Natural killer cell (primary cell): ENCODE results near the gene UBE2QL1. TPM values are rescaled to one million over a fixed set of nuclear protein-coding genes. Genes with fewer than 3 reads are reported as not detected.

ENCODE experiments used
- ATAC-seq, 3 donors: fragments of 150-1000 bp in 2 of 3; fragments of 200-7000 bp in 1 of 3; cut with Tn5 transposase; 1 replicate in 1 of 3; 2 replicates in 2 of 3; pipeline ENCODE4 v1.10.0; 2021; ENCODE audit warnings: mild to moderate bottlenecking in 2 of 3, moderate library complexity in 2 of 3
- DNase-seq, 2 donors: peaks; one replicate each; pipeline versions ENCODE4 v3.0.0 to v3.0.0-alpha.2; 2013 to 2021; ENCODE audit warnings: mixed read lengths in 1 of 2
- H3K27ac ChIP-seq: one replicate; pipeline ENCODE4 v1.5.1; 2013; ENCODE audit warnings: mild to moderate bottlenecking, low read length
- H3K27me3 ChIP-seq: one replicate; pipeline ENCODE4 v1.6.1; 2013; ENCODE audit warnings: low read length; ENCODE audit not compliant: control insufficient read depth, insufficient read depth
- H3K36me3 ChIP-seq: one replicate; pipeline ENCODE4 v1.6.1; 2013; ENCODE audit warnings: low read length; ENCODE audit not compliant: control insufficient read depth, insufficient read depth
- H3K4me1 ChIP-seq: one replicate; pipeline ENCODE4 v1.6.1; 2013; ENCODE audit warnings: low read length; ENCODE audit not compliant: control insufficient read depth, insufficient read depth
- H3K4me3 ChIP-seq: one replicate; pipeline ENCODE4 v1.5.1; 2013; ENCODE audit warnings: low read length
- H3K9me3 ChIP-seq: one replicate; pipeline ENCODE4 v1.6.1; 2013; ENCODE audit warnings: low read length; ENCODE audit not compliant: control insufficient read depth, insufficient read depth
- H3K27ac Mint-ChIP-seq, 2 donors: one replicate each; pipeline ENCODE4 v1.8.0; 2022; ENCODE audit warnings: mild to moderate bottlenecking in 2 of 2, mixed read lengths in 2 of 2, moderate library complexity in 1 of 2
- H3K27me3 Mint-ChIP-seq, 2 donors: one replicate each; pipeline ENCODE4 v1.8.0; 2022; ENCODE audit warnings: low read depth in 2 of 2, mixed read lengths in 2 of 2
- H3K36me3 Mint-ChIP-seq: one replicate; pipeline ENCODE4 v1.8.0; 2022; ENCODE audit warnings: mixed read lengths
- H3K4me1 Mint-ChIP-seq, 2 donors: one replicate each; pipeline ENCODE4 v1.8.0; 2022; ENCODE audit warnings: mixed read lengths in 2 of 2
- H3K4me3 Mint-ChIP-seq: one replicate; pipeline ENCODE4 v1.8.0; 2022; ENCODE audit warnings: mild to moderate bottlenecking, moderate library complexity, mixed read lengths
- H3K9me3 Mint-ChIP-seq, 2 donors: one replicate each; pipeline ENCODE4 v1.8.0; 2022; ENCODE audit warnings: mixed read lengths in 2 of 2
- WGBS: methylation state at CpG from one replicate; pipeline ENCODE4 v1.1.7; 2013; ENCODE audit warnings: missing lambda C conversion rate; ENCODE audit not compliant: insufficient coverage; 5-methylcytosine and 5-hydroxymethylcytosine counted together
- intact Hi-C: fragments of 100-400 bp; cut with micrococcal nuclease; formaldehyde crosslinking; loops from one replicate; pipeline ENCODE4 v1.14.2; 2022
- total RNA-seq, 4 donors: library from RNA; stranded (reverse); fragments of 120-200 nt in 1 of 4; gene quantifications; one replicate each; pipeline versions ENCODE4 v1.2.3 to v1.2.4, GENCODE V29; 2013 to 2022
- TF ChIP-seq, protein P1 (sequence below): fragments of 200-600 bp; IDR thresholded peaks from one replicate; pipeline ENCODE4 v1.8.0; 2022; ENCODE audit warnings: antibody characterized with exemption

UBE2QL1 gene
- total RNA-seq, 3 donors from 2014 or later (not counting 1 experiment from before 2014, with no cell fraction given), result not detected

DNA sequence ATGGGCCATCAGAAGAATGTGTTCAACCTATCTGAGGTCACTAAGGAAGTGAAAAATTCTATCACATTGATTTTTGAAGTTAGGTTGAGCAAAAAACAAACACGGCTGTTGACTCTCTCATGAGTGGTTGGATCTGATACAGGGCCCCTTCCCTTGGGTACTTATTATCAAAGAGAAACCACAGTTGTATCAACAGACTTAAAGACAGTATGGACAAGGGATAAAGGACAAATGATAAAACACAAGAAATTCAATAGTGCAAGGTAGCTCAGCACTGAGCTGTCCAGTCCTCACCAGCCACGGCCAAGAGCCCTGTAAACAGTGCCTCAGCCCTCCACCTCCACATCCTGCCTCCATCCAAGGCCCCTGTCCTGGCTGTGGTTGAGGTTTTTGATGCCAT is 86.9 kb downstream of the UBE2QL1 start:
- no peaks in the 10 kb centered on the region for H3K4me1 ChIP-seq
- H3K4me3 Mint-ChIP-seq, result no peak overlapping the region
- H3K27me3 Mint-ChIP-seq, result peaks cover 7 to 11% of the 10 kb centered on the region in 2 donors
- no peaks in the 10 kb centered on the region for H3K36me3 ChIP-seq
- H3K27ac ChIP-seq, result no peak overlapping the region
- no peaks in the 10 kb centered on the region for H3K27me3 ChIP-seq
- H3K27ac Mint-ChIP-seq, result no peak overlapping the region
- peaks cover 0 to 5% of the 10 kb centered on the region in 2 donors for H3K9me3 Mint-ChIP-seq
- ATAC-seq, result no peak
- no peaks in the 10 kb centered on the region for H3K36me3 Mint-ChIP-seq
- no peaks in the 10 kb centered on the region for H3K9me3 ChIP-seq
- no peak for DNase-seq
- no peaks in the 10 kb centered on the region for H3K4me1 Mint-ChIP-seq
- 69% methylated on average over 2 of the region's 2 CpGs for WGBS
- TF ChIP-seq, protein P1, sequence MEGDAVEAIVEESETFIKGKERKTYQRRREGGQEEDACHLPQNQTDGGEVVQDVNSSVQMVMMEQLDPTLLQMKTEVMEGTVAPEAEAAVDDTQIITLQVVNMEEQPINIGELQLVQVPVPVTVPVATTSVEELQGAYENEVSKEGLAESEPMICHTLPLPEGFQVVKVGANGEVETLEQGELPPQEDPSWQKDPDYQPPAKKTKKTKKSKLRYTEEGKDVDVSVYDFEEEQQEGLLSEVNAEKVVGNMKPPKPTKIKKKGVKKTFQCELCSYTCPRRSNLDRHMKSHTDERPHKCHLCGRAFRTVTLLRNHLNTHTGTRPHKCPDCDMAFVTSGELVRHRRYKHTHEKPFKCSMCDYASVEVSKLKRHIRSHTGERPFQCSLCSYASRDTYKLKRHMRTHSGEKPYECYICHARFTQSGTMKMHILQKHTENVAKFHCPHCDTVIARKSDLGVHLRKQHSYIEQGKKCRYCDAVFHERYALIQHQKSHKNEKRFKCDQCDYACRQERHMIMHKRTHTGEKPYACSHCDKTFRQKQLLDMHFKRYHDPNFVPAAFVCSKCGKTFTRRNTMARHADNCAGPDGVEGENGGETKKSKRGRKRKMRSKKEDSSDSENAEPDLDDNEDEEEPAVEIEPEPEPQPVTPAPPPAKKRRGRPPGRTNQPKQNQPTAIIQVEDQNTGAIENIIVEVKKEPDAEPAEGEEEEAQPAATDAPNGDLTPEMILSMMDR, result no peak
- intact Hi-C loops, result no loop called here
- no peak overlapping the region for H3K4me3 ChIP-seq

DNA sequence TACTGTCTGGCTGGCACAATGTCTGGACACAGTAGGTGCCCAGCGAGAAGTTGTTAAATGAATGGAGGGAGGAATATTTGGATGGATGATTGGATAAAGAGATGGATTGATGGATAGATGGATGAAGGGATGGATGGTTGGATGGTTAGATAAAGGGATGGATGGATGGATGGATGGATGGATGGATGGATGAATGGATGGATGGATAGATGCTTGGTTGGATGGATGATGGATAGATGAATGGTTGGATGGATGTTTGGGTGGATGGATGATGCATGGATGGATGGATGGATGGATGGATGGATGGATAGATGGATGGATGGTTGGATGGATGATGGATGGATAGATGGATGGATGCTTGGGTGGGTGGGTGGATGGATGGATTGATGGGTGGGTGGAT is 90.4 kb downstream of the UBE2QL1 start:
- intact Hi-C loops, result no loop called here
- H3K4me3 ChIP-seq, result no peak overlapping the region
- Mint-ChIP-seq H3K27ac (no peak overlapping the region), H3K27me3 (peaks cover 9% of the 10 kb centered on the region in 2 donors), H3K4me3 (no peak overlapping the region), H3K4me1 (no peaks in the 10 kb centered on the region), H3K36me3 (no peaks in the 10 kb centered on the region), H3K9me3 (peaks cover 0 to 5% of the 10 kb centered on the region in 2 donors)
- H3K27ac ChIP-seq, result no peak overlapping the region
- H3K27me3 ChIP-seq, result no peaks in the 10 kb centered on the region
- 97% methylated on average over 1 of the region's 1 CpG for WGBS
- H3K4me1 ChIP-seq, result no peaks in the 10 kb centered on the region
- no peak for DNase-seq
- no peaks in the 10 kb centered on the region for H3K9me3 ChIP-seq
- ATAC-seq, result no peak
- TF ChIP-seq, protein P1, result no peak
- no peaks in the 10 kb centered on the region for H3K36me3 ChIP-seq

- Mint-ChIP-seq H3K4me1 (no peaks in the 10 kb centered on the region), H3K4me3 (no peak overlapping the region), H3K27me3 (peaks cover 9 to 10% of the 10 kb centered on the region in 2 donors), H3K9me3 (peaks cover 0 to 5% of the 10 kb centered on the region in 2 donors), H3K27ac (no peak overlapping the region), H3K36me3 (no peaks in the 10 kb centered on the region)
- ATAC-seq (no peak), DNase-seq (no peak)
- Histone ChIP-seq H3K4me3 (no peak overlapping the region), H3K27ac (no peak overlapping the region), H3K4me1 (no peaks in the 10 kb centered on the region), H3K9me3 (no peaks in the 10 kb centered on the region), H3K36me3 (no peaks in the 10 kb centered on the region), H3K27me3 (no peaks in the 10 kb centered on the region)
- WGBS, result 79% methylated on average over 6 of the region's 6 CpGs
- intact Hi-C loops, result no loop called here
- TF ChIP-seq, protein P1, result no peak
Observed at GRCh38 chr5:6540111-6540827, 91.6 kb downstream of the UBE2QL1 start.
